ENCODE results near the gene ERC2.

DNA sequence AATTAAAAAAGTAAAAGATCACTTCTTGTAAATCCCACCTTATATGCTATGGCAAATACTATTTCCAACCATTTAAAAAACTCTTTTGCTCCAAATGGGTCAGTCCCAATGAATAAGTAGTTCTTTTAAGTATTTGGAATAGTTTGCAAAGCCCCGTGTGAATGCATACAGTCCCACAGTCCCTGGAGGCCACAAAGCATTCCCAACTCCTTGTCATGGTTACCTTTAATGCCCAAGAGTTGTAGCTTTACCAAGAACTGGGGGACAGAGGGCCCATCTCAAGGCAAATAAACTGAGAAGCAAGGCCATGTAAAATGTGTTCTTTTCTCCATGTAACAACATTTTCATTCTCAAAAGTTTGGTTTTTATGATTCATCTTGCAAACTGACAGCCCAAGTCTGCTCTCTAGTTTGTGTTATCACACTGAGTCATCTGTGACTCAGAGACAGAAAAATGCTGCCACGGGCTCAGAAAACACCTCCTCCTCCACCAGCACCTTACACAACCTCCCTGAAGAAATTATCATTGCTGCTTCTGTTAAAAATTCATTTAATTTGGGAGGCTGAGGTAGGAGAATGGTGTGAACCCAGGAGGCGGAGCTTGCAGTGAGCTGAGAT is 336.2 kb downstream of the ERC2 start:
- no peak for TF ChIP-seq EZH2 (IDR thresholded peaks at IDR 0.05; ENCODE audit: low read length, missing control alignments)
- TF ChIP-seq, protein P1, sequence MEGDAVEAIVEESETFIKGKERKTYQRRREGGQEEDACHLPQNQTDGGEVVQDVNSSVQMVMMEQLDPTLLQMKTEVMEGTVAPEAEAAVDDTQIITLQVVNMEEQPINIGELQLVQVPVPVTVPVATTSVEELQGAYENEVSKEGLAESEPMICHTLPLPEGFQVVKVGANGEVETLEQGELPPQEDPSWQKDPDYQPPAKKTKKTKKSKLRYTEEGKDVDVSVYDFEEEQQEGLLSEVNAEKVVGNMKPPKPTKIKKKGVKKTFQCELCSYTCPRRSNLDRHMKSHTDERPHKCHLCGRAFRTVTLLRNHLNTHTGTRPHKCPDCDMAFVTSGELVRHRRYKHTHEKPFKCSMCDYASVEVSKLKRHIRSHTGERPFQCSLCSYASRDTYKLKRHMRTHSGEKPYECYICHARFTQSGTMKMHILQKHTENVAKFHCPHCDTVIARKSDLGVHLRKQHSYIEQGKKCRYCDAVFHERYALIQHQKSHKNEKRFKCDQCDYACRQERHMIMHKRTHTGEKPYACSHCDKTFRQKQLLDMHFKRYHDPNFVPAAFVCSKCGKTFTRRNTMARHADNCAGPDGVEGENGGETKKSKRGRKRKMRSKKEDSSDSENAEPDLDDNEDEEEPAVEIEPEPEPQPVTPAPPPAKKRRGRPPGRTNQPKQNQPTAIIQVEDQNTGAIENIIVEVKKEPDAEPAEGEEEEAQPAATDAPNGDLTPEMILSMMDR (conservative IDR thresholded peaks at IDR 0.05 in 1 of 2, IDR thresholded peaks at IDR 0.05 in 1 of 2; ENCODE audit: low read depth in 1 of 2, low read length in 2 of 2): no peak

Data from fibroblast of lung (primary cell).